Ishikawa (cell line): ENCODE measurements around the gene ACSS1.

Source experiments
- CEBPB ChIP-seq: IDR thresholded peaks from 2 replicates; pipeline ENCODE4 v1.6.1; 2012
- EGR1 ChIP-seq: IDR thresholded peaks from 2 replicates; pipeline ENCODE4 v1.6.1; 2012
- EP300 ChIP-seq: IDR thresholded peaks from 2 replicates; pipeline ENCODE4 v1.6.1; 2012; ENCODE audit warnings: borderline replicate concordance
- FOXM1 ChIP-seq: IDR thresholded peaks from 2 replicates; pipeline ENCODE4 v1.6.1; 2012; ENCODE audit warnings: low read depth, borderline replicate concordance
- NFIC ChIP-seq: IDR thresholded peaks from 2 replicates; pipeline ENCODE4 v1.6.1; 2012
- RAD21 ChIP-seq: IDR thresholded peaks from 2 replicates; pipeline ENCODE4 v1.6.1; 2012; ENCODE audit warnings: low read depth
- TAF1 ChIP-seq: IDR thresholded peaks from 2 replicates; pipeline ENCODE4 v1.6.1; 2012; ENCODE audit warnings: low read depth, mild to moderate bottlenecking
- TCF12 ChIP-seq: IDR thresholded peaks from 2 replicates; pipeline ENCODE4 v1.6.1; 2012; ENCODE audit warnings: low read depth
- TEAD4 ChIP-seq: IDR thresholded peaks from 2 replicates; pipeline ENCODE4 v1.6.1; 2012
- YY1 ChIP-seq: IDR thresholded peaks from 2 replicates; pipeline ENCODE4 v1.6.1; 2012; ENCODE audit warnings: low read depth
- ZBTB7A ChIP-seq: IDR thresholded peaks from 2 replicates; pipeline ENCODE4 v1.6.1; 2012; ENCODE audit warnings: low read depth
- TF ChIP-seq, protein P1 (sequence below): IDR thresholded peaks from 2 replicates; pipeline ENCODE4 v1.6.1; 2012
- TF ChIP-seq, protein P2 (sequence below): IDR thresholded peaks from 2 replicates; pipeline ENCODE4 v1.6.1; 2012
- TF ChIP-seq, protein P3 (sequence below): IDR thresholded peaks from 2 replicates; pipeline ENCODE4 v1.6.1; 2012; ENCODE audit warnings: low read depth, mild to moderate bottlenecking

- TF ChIP-seq FOXM1 = no peak
- no peak for TF ChIP-seq NFIC
- TF ChIP-seq TAF1 = no peak
- no peak for TF ChIP-seq EP300
- no peak for TF ChIP-seq RAD21
- no peak for TF ChIP-seq TEAD4
- no peak for TF ChIP-seq YY1
- TF ChIP-seq CEBPB = no peak
- TF ChIP-seq, protein P1, sequence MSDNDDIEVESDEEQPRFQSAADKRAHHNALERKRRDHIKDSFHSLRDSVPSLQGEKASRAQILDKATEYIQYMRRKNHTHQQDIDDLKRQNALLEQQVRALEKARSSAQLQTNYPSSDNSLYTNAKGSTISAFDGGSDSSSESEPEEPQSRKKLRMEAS = no peak
- TF ChIP-seq ZBTB7A = no peak
- TF ChIP-seq, protein P2, sequence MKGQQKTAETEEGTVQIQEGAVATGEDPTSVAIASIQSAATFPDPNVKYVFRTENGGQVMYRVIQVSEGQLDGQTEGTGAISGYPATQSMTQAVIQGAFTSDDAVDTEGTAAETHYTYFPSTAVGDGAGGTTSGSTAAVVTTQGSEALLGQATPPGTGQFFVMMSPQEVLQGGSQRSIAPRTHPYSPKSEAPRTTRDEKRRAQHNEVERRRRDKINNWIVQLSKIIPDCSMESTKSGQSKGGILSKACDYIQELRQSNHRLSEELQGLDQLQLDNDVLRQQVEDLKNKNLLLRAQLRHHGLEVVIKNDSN = no peak
- TF ChIP-seq TCF12 = no peak
- TF ChIP-seq EGR1 = no peak
- TF ChIP-seq, protein P3, sequence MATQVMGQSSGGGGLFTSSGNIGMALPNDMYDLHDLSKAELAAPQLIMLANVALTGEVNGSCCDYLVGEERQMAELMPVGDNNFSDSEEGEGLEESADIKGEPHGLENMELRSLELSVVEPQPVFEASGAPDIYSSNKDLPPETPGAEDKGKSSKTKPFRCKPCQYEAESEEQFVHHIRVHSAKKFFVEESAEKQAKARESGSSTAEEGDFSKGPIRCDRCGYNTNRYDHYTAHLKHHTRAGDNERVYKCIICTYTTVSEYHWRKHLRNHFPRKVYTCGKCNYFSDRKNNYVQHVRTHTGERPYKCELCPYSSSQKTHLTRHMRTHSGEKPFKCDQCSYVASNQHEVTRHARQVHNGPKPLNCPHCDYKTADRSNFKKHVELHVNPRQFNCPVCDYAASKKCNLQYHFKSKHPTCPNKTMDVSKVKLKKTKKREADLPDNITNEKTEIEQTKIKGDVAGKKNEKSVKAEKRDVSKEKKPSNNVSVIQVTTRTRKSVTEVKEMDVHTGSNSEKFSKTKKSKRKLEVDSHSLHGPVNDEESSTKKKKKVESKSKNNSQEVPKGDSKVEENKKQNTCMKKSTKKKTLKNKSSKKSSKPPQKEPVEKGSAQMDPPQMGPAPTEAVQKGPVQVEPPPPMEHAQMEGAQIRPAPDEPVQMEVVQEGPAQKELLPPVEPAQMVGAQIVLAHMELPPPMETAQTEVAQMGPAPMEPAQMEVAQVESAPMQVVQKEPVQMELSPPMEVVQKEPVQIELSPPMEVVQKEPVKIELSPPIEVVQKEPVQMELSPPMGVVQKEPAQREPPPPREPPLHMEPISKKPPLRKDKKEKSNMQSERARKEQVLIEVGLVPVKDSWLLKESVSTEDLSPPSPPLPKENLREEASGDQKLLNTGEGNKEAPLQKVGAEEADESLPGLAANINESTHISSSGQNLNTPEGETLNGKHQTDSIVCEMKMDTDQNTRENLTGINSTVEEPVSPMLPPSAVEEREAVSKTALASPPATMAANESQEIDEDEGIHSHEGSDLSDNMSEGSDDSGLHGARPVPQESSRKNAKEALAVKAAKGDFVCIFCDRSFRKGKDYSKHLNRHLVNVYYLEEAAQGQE = no peak
These were observed 72.8 kb downstream of the ACSS1 start for GRCh38 chr20:24984961-24985640.
